ENCODE results near the gene PRSS22. TPM values are rescaled to one million over a fixed set of nuclear protein-coding genes. Genes with fewer than 3 reads are reported as not detected.

Gene PRSS22
- total RNA-seq, 1 experiment from 2014 or later, result not detected

DNA sequence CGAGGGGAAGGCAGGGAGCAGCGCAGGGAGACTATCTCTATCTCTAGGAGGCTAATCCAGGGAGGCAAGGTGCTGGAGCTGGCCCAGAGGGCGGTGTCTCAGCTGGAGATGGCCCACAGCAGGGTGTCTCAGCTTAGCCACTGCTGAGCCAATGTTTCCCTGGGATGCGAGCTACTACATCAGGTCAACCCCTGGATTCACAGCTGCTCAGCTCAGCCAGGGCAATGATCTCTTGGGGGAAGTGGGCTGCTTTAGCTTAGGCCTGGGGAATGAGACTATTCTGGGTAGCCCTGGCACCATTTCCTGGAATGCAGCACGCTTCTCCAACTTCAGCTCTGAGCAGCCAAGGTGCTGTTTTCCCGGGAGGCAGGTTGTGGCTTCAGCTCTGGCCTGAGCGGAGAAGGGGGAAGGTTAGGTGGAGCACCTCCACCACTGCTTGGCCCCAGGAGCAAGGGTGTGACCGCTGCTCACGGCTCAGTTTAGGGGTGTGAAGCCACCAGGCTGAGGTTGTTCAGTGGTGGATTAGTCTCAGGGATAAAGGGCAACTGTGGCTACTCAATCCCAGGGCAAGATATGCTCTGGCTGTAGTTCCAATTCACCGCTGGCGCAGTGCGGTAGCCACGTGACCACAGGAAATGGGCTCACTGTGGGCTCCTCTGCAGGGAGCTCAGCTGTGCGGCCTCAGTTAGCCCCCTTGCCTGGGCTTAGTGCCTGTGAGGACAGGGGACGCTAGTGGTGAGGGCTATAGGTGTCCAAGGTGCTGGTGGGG, 46.1 kb downstream of the PRSS22 start:
- Histone ChIP-seq H3K79me2 (ENCODE audit: low read length) (no peaks in the 10 kb centered on the region), H3K36me3 (ENCODE audit: insufficient read depth, low read length) (no peaks in the 10 kb centered on the region), H3K27ac (ENCODE audit: low read length) (no peak overlapping the region), H3K27me3 (ENCODE audit: low read length) (no peaks in the 10 kb centered on the region), H3K4me2 (ENCODE audit: low read depth, low read length, poor library complexity, severe bottlenecking) (no peak overlapping the region), H3K4me1 (ENCODE audit: low read length) (no peaks in the 10 kb centered on the region), H4K20me1 (ENCODE audit: insufficient read depth, low read depth, low read length) (no peaks in the 10 kb centered on the region), H3K9me3 (ENCODE audit: low read length) (no peaks in the 10 kb centered on the region), H3K4me3 (ENCODE audit: low read length) (no peak overlapping the region), H3K9ac (ENCODE audit: low read length) (no peak overlapping the region), H2AFZ (ENCODE audit: low read length) (no peak overlapping the region), H3K9me2 (replicated peaks; ENCODE audit: insufficient read depth, low read length) (no peaks in the 10 kb centered on the region)
- DNase-seq, result no peak

DNA sequence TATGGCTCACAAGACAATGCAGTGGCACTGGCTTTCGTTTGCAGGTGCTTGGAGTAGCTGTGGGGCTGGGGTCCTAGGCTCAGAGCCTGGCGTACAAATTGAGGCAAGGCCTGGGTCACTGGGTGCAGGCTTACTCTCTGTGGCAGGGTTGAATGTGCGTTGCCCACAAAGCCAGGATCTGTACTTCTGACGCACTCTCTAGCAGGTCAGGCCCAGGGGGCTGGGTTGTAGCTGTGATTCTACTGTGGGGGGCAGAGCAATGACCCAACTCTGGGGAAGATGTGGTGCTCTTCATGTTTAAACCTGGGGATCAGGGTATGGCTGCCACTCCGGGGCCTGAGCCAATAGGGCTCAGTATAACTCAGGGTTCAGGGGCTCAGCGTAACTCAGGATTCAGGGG, 47.3 kb downstream of the PRSS22 start:
- no peaks in the 10 kb centered on the region for H3K9me2 ChIP-seq (replicated peaks; ENCODE audit: insufficient read depth, low read length)
- no peak overlapping the region for H3K4me2 ChIP-seq (ENCODE audit: low read depth, low read length, poor library complexity, severe bottlenecking)
- H3K4me1 ChIP-seq (ENCODE audit: low read length), result no peaks in the 10 kb centered on the region
- H2AFZ ChIP-seq (ENCODE audit: low read length), result no peak overlapping the region
- no peaks in the 10 kb centered on the region for H3K9me3 ChIP-seq (ENCODE audit: low read length)
- H3K27ac ChIP-seq (ENCODE audit: low read length), result no peak overlapping the region
- no peaks in the 10 kb centered on the region for H3K79me2 ChIP-seq (ENCODE audit: low read length)
- no peak overlapping the region for H3K9ac ChIP-seq (ENCODE audit: low read length)
- H3K27me3 ChIP-seq (ENCODE audit: low read length), result no peaks in the 10 kb centered on the region
- no peak overlapping the region for H3K4me3 ChIP-seq (ENCODE audit: low read length)
- H3K36me3 ChIP-seq (ENCODE audit: insufficient read depth, low read length), result no peaks in the 10 kb centered on the region
- no peak for DNase-seq
- no peaks in the 10 kb centered on the region for H4K20me1 ChIP-seq (ENCODE audit: insufficient read depth, low read depth, low read length)

DNA sequence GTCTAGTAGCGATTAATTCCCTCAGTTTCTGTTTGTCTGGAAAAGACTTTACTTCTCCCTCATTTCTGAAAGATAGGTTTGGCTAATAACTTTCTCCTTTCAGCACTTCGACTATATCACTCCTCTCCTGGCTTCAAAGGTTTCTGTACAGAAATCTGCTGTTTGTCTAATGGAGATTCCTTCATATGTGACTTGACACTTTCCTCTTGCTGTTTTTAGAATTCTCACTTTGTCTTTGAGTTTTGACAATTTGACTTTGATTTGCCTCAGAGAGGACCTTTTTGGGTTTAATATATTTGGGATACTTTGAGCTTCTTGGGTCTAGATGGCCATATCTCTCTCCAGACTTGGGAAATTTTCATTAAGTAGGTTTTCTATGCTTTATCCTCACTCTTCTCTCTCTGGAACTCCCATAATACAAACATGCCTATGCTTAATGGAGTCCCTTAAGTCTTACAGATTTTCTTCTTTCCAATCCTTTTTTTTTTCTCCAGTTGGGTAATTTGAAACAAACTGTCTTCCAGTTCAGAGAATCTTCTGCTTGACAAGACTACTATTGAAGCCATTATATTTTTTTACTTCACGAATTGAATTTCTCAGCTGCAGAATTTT, 48.7 kb downstream of the PRSS22 start:
- H4K20me1 ChIP-seq (ENCODE audit: insufficient read depth, low read depth, low read length), result no peaks in the 10 kb centered on the region
- no peaks in the 10 kb centered on the region for H3K9me3 ChIP-seq (ENCODE audit: low read length)
- no peaks in the 10 kb centered on the region for H3K79me2 ChIP-seq (ENCODE audit: low read length)
- no peak overlapping the region for H3K27ac ChIP-seq (ENCODE audit: low read length)
- no peak overlapping the region for H3K9ac ChIP-seq (ENCODE audit: low read length)
- no peak overlapping the region for H3K4me2 ChIP-seq (ENCODE audit: low read depth, low read length, poor library complexity, severe bottlenecking)
- no peaks in the 10 kb centered on the region for H3K9me2 ChIP-seq (replicated peaks; ENCODE audit: insufficient read depth, low read length)
- no peak overlapping the region for H3K4me3 ChIP-seq (ENCODE audit: low read length)
- no peaks in the 10 kb centered on the region for H3K4me1 ChIP-seq (ENCODE audit: low read length)
- H2AFZ ChIP-seq (ENCODE audit: low read length), result no peak overlapping the region
- DNase-seq, result no peak
- H3K27me3 ChIP-seq (ENCODE audit: low read length), result no peaks in the 10 kb centered on the region
- no peaks in the 10 kb centered on the region for H3K36me3 ChIP-seq (ENCODE audit: insufficient read depth, low read length)

DNA sequence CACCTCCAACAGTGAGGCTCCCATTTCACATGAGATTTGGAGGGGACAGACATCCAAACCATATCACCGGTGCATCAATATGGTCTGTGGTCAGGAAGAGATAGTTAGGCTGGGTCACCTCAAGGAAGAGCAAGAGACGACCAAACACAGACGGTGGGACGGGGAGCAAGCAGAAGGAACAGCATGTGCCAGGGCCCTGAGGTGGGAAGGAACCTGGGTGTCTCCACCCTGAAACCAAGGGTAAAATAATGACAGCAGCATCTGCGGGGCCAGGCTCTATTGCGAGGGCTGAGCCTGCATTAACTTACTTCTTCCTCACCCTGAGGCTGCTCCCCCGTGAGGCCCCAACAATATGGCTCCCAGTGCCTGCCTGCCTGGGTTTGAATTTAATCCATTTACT, 49.8 kb downstream of the PRSS22 start:
- H3K9me2 ChIP-seq (replicated peaks; ENCODE audit: insufficient read depth, low read length), result no peaks in the 10 kb centered on the region
- H3K4me1 ChIP-seq (ENCODE audit: low read length), result no peaks in the 10 kb centered on the region
- H3K27ac ChIP-seq (ENCODE audit: low read length), result no peak overlapping the region
- H2AFZ ChIP-seq (ENCODE audit: low read length), result no peak overlapping the region
- H3K79me2 ChIP-seq (ENCODE audit: low read length), result no peaks in the 10 kb centered on the region
- H3K4me2 ChIP-seq (ENCODE audit: low read depth, low read length, poor library complexity, severe bottlenecking), result no peak overlapping the region
- no peak overlapping the region for H3K9ac ChIP-seq (ENCODE audit: low read length)
- DNase-seq, result no peak
- H4K20me1 ChIP-seq (ENCODE audit: insufficient read depth, low read depth, low read length), result no peaks in the 10 kb centered on the region
- no peaks in the 10 kb centered on the region for H3K36me3 ChIP-seq (ENCODE audit: insufficient read depth, low read length)
- H3K4me3 ChIP-seq (ENCODE audit: low read length), result no peak overlapping the region
- H3K9me3 ChIP-seq (ENCODE audit: low read length), result no peaks in the 10 kb centered on the region
- no peaks in the 10 kb centered on the region for H3K27me3 ChIP-seq (ENCODE audit: low read length)

DNA sequence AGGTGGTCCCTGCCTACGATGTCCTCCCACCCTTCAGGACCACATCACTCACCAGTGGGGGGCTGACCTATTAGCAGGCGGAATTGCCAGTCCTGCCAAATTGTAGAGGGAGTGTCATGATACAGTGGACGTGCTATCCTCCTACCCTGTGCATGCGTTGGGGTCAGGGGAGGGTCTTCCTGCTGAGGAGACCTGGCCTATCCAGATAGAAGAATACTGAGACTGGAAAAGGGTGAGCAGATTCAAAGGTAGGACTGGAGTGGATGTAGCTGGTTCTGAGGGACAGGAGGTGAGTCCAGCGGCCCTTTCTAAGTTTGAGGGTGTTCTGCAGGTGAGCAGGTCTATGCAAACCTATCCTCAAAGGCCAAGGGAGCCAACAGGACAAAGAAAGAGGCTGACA, 51.7 kb downstream of the PRSS22 start:
- H3K4me3 ChIP-seq (ENCODE audit: low read length), result no peak overlapping the region
- H3K9ac ChIP-seq (ENCODE audit: low read length), result no peak overlapping the region
- H3K36me3 ChIP-seq (ENCODE audit: insufficient read depth, low read length), result no peaks in the 10 kb centered on the region
- no peaks in the 10 kb centered on the region for H3K9me2 ChIP-seq (replicated peaks; ENCODE audit: insufficient read depth, low read length)
- no peaks in the 10 kb centered on the region for H4K20me1 ChIP-seq (ENCODE audit: insufficient read depth, low read depth, low read length)
- H3K4me2 ChIP-seq (ENCODE audit: low read depth, low read length, poor library complexity, severe bottlenecking), result no peak overlapping the region
- DNase-seq, result no peak
- H3K4me1 ChIP-seq (ENCODE audit: low read length), result no peaks in the 10 kb centered on the region
- H3K79me2 ChIP-seq (ENCODE audit: low read length), result no peaks in the 10 kb centered on the region
- H3K27ac ChIP-seq (ENCODE audit: low read length), result no peak overlapping the region
- H3K9me3 ChIP-seq (ENCODE audit: low read length), result no peaks in the 10 kb centered on the region
- H2AFZ ChIP-seq (ENCODE audit: low read length), result no peak overlapping the region
- no peaks in the 10 kb centered on the region for H3K27me3 ChIP-seq (ENCODE audit: low read length)

DNA sequence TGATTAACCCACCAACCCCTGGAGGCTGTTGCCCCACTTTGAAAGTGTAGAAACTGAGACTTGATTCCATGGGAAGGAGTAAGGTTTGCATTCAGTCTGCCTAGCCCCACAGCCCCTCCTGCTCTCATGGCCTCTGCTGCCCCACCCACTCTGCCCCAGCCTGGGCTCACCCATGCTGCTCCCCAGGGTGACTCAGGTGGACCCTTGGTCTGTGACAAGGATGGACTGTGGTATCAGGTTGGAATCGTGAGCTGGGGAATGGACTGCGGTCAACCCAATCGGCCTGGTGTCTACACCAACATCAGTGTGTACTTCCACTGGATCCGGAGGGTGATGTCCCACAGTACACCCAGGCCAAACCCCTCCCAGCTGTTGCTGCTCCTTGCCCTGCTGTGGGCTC, 53.2 kb downstream of the PRSS22 start:
- Histone ChIP-seq H3K27ac (ENCODE audit: low read length) (no peak overlapping the region), H3K79me2 (ENCODE audit: low read length) (no peaks in the 10 kb centered on the region), H3K27me3 (ENCODE audit: low read length) (no peaks in the 10 kb centered on the region), H2AFZ (ENCODE audit: low read length) (no peak overlapping the region), H4K20me1 (ENCODE audit: insufficient read depth, low read depth, low read length) (no peaks in the 10 kb centered on the region), H3K4me3 (ENCODE audit: low read length) (no peak overlapping the region), H3K9ac (ENCODE audit: low read length) (no peak overlapping the region), H3K36me3 (ENCODE audit: insufficient read depth, low read length) (no peaks in the 10 kb centered on the region), H3K4me1 (ENCODE audit: low read length) (no peaks in the 10 kb centered on the region), H3K9me2 (replicated peaks; ENCODE audit: insufficient read depth, low read length) (no peaks in the 10 kb centered on the region), H3K9me3 (ENCODE audit: low read length) (no peaks in the 10 kb centered on the region), H3K4me2 (ENCODE audit: low read depth, low read length, poor library complexity, severe bottlenecking) (no peak overlapping the region)
- DNase-seq, result no peak

DNA sequence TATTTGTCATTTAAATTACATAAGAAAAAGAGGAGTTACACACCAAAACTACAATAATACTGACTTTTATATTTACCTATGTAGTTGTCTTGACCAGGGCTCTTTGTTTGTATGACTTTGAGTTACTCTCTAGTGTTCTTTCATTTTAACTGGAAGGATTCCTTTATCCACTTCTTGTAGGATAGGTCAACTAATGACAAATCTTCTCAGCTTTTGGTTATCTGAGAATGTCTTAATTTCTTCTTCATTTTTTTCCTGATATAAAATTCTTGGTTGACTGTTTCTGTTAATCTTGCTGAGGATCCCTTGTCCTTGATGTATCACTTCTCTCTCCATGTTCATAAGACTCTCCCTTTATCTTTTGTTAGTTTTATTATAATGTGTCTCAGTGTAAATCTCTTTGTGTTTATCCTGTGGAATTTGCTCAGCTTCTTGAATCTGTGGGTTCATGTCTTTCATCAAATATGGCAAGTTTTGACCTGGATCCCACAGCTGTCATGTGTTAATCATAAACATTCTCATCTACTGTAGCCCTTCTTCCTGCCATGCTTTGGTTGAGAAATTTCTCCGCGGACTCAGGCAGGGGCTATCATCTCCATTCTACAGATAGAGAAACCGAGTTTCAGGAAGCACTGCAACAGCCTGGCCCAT, 54.3 kb downstream of the PRSS22 start:
- Histone ChIP-seq H3K27ac (ENCODE audit: low read length) (no peak overlapping the region), H2AFZ (ENCODE audit: low read length) (no peak overlapping the region), H3K4me2 (ENCODE audit: low read depth, low read length, poor library complexity, severe bottlenecking) (no peak overlapping the region), H3K4me3 (ENCODE audit: low read length) (no peak overlapping the region), H3K36me3 (ENCODE audit: insufficient read depth, low read length) (no peaks in the 10 kb centered on the region), H3K79me2 (ENCODE audit: low read length) (no peaks in the 10 kb centered on the region), H3K9me2 (replicated peaks; ENCODE audit: insufficient read depth, low read length) (no peaks in the 10 kb centered on the region), H3K9ac (ENCODE audit: low read length) (no peak overlapping the region), H3K9me3 (ENCODE audit: low read length) (no peaks in the 10 kb centered on the region), H4K20me1 (ENCODE audit: insufficient read depth, low read depth, low read length) (no peaks in the 10 kb centered on the region), H3K27me3 (ENCODE audit: low read length) (no peaks in the 10 kb centered on the region), H3K4me1 (ENCODE audit: low read length) (no peaks in the 10 kb centered on the region)
- no peak for DNase-seq
